Tibial artery (tissue), 4 donors: ENCODE data around the gene MRPL4.

Experiments used
- DNase-seq, 2 donors: peaks; one replicate each; pipeline ENCODE4 v3.0.0-alpha.2; 2019
- H3K27ac ChIP-seq, 2 donors: fragments of 200-600 bp; sonication (generic) in 1 of 2; 1 replicate in 1 of 2; 2 replicates in 1 of 2; pipeline ENCODE4 v1.5.1; 2018 to 2019; ENCODE audit warnings: mild to moderate bottlenecking in 1 of 2
- H3K27me3 ChIP-seq, 2 donors: fragments of 200-600 bp; sonication (generic) in 1 of 2; one replicate each; pipeline versions ENCODE4 v1.5.1 to v1.6.0; 2016 to 2019
- H3K36me3 ChIP-seq, 3 donors: fragments of 200-600 bp; sonication (generic) in 2 of 3; one replicate each; pipeline ENCODE4 v1.5.1; 2016 to 2019; ENCODE audit warnings: mild to moderate bottlenecking in 2 of 3
- H3K4me1 ChIP-seq, 4 donors: fragments of 200-600 bp; sonication (generic) in 2 of 4; 1 replicate in 3 of 4; 2 replicates in 1 of 4; pipeline ENCODE4 v1.5.1; 2016 to 2019
- H3K4me3 ChIP-seq, 2 donors: fragments of 200-600 bp; sonication (generic) in 1 of 2; 1 replicate in 1 of 2; 2 replicates in 1 of 2; pipeline ENCODE4 v1.5.1; 2018 to 2019; ENCODE audit warnings: mild to moderate bottlenecking in 2 of 2
- H3K9me3 ChIP-seq, 3 donors: fragments of 200-600 bp; sonication (generic) in 1 of 3; one replicate each; pipeline ENCODE4 v1.5.1; 2016 to 2019
- CTCF ChIP-seq, 2 experiments: fragments of 200-600 bp in 1 of 2; fragments of 450-650 bp in 1 of 2; IDR thresholded peaks; one replicate each; pipeline ENCODE4 v1.5.1; 2017 to 2019; ENCODE audit warnings: antibody characterized with exemption in 2 of 2, mild to moderate bottlenecking in 1 of 2, moderate library complexity in 1 of 2
- intact Hi-C: fragments of 100-400 bp; cut with DNase I; formaldehyde crosslinking; loops from one replicate; pipeline ENCODE4 v1.15.0; 2023; ENCODE audit warnings: low total_unique reads

The MRPL4 gene

GRCh38 chr19:10295847-10296591 is 44.0 kb downstream of the MRPL4 start:
- TF ChIP-seq CTCF (IDR thresholded peaks at IDR 0.05) = no peak
- intact Hi-C loops = no loop called here
- H3K4me3 ChIP-seq = peak overlapping the region in 1 of 2 donors; percentile 6

GRCh38 chr19:10299545-10300458 is 47.8 kb downstream of the MRPL4 start:
- peaks cover 0 to 47% of the 10 kb centered on the region in 2 donors for H3K27me3 ChIP-seq
- no peak for TF ChIP-seq CTCF (IDR thresholded peaks at IDR 0.05)

More at GRCh38 chr19:10295847-10296591, 44.0 kb downstream of the MRPL4 start:
- no peak for DNase-seq
- Histone ChIP-seq H3K27me3 (peaks cover 0 to 82% of the 10 kb centered on the region in 2 donors), H3K27ac (no peak overlapping the region), H3K9me3 (no peaks in the 10 kb centered on the region), H3K4me1 (peaks cover 0 to 42% (median 32%) of the 10 kb centered on the region in 4 donors), H3K36me3 (no peaks in the 10 kb centered on the region)

GRCh38 chr19:10305139-10305806 is 53.3 kb downstream of the MRPL4 start:
- peaks cover 0 to 5% of the 10 kb centered on the region in 2 donors for H3K27me3 ChIP-seq
- no peaks in the 10 kb centered on the region for H3K9me3 ChIP-seq
- TF ChIP-seq CTCF (IDR thresholded peaks at IDR 0.05) = no peak
- H3K36me3 ChIP-seq = peaks cover 3 to 22% (median 3%) of the 10 kb centered on the region in 3 donors
- DNase-seq = peak in 1 of 2 donors; percentile 46
- H3K4me3 ChIP-seq = no peak overlapping the region
- H3K4me1 ChIP-seq = no peaks in the 10 kb centered on the region
- H3K27ac ChIP-seq = no peak overlapping the region
- intact Hi-C loops = no loop called here

More at GRCh38 chr19:10299545-10300458, 47.8 kb downstream of the MRPL4 start:
- intact Hi-C loops = no loop called here
- no peak overlapping the region for H3K4me3 ChIP-seq
- no peaks in the 10 kb centered on the region for H3K9me3 ChIP-seq
- peaks cover 0 to 6% (median 0%) of the 10 kb centered on the region in 3 donors for H3K36me3 ChIP-seq
- DNase-seq = no peak
- H3K27ac ChIP-seq = no peak overlapping the region
- peaks cover 0 to 16% (median 14%) of the 10 kb centered on the region in 4 donors for H3K4me1 ChIP-seq

- H3K27me3 ChIP-seq = peaks cover 0 to 3% of the 10 kb centered on the region in 2 donors
- intact Hi-C loops = no loop called here
- peaks cover 6 to 32% (median 7%) of the 10 kb centered on the region in 3 donors for H3K36me3 ChIP-seq
- no peak for TF ChIP-seq CTCF (IDR thresholded peaks at IDR 0.05)
- H3K4me1 ChIP-seq = no peaks in the 10 kb centered on the region
- H3K4me3 ChIP-seq = no peak overlapping the region
- no peaks in the 10 kb centered on the region for H3K9me3 ChIP-seq
- no peak overlapping the region for H3K27ac ChIP-seq
- DNase-seq = no peak
These were observed 54.3 kb downstream of the MRPL4 start for GRCh38 chr19:10306327-10306726.

GRCh38 chr19:10309423-10309822 is 57.4 kb downstream of the MRPL4 start, which contains the start of gene ZGLP1:
TSS of gene ZGLP1 (minus strand) at chr19:10309815.
- no peaks in the 10 kb centered on the region for H3K9me3 ChIP-seq
- intact Hi-C loops = no loop called here
- no peak for DNase-seq
- peaks cover 0 to under 1% (median 0%) of the 10 kb centered on the region in 4 donors for H3K4me1 ChIP-seq
- no peaks in the 10 kb centered on the region for H3K27me3 ChIP-seq
- no peak within 1 kb of the TSS for H3K27ac ChIP-seq
- TF ChIP-seq CTCF (IDR thresholded peaks at IDR 0.05) = no peak
- H3K4me3 ChIP-seq = no peak within 1 kb of the TSS
- peaks cover 6 to 40% (median 7%) of the 10 kb centered on the region in 3 donors for H3K36me3 ChIP-seq
